M059J (cell line): ENCODE measurements around the gene GOLIM4. TPM values are rescaled to one million over a fixed set of nuclear protein-coding genes. Genes with fewer than 3 reads are reported as not detected.

Experiments
- DNase-seq: peaks from one replicate; pipeline ENCODE4 v3.0.0-alpha.2; 2012; ENCODE audit warnings: low read depth
- total RNA-seq: library from RNA; depleted of rRNA; stranded (reverse); fragments of >200 nt; shearing (Covaris generic); gene quantifications from 2 replicates; pipeline ENCODE4 v1.2.3, GENCODE V29; 2014

Gene GOLIM4
- total RNA-seq, 1 experiment from 2014 or later = 47.4 TPM

GRCh38 chr3:167998253-167998652 lies 97.5 kb downstream of the GOLIM4 start:
- no peak for DNase-seq

DNA sequence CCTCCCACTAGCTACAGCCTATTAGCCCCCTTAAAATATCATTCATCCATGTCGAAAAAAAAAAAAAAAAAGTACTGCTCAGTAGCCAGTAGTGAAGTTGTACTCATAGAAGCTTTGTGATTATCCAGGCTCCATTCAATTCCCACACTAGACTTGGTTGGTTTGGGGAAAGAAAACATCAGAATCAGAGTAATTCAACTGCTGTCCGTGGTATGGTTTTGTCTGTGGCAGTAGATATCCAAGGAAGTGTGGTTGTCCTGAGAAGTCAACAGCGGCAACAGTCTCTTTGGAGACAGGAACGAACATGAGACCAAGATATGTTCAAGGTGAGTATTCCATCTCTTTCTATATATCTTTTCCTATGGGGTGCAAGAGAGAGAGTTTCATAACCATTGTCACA lies 99.2 kb downstream of the GOLIM4 start:
- no peak for DNase-seq

GRCh38 chr3:167992381-167992780 lies 103.3 kb downstream of the GOLIM4 start:
- DNase-seq = no peak

GRCh38 chr3:167991213-167991612 lies 104.5 kb downstream of the GOLIM4 start:
- no peak for DNase-seq

DNA sequence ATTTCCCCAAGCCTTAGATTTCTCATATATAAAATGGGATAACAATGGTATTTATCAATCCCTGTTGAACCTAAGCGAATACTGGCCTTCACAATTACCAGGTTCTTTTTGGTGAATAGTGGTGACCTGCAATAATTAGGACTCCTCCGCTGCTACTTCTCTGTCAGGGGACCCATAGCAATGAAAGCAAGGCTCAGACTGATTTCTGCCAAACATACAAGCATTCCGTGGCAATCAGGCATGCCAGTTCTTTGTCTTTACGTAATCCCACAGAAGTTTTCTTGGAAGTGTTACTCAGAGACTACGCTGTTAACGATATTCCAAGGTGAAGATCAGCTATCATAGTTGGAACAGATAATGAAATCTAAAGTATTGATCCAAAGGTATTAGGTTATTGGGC lies 105.7 kb downstream of the GOLIM4 start:
- no peak for DNase-seq

GRCh38 chr3:167989066-167989465 lies 106.7 kb downstream of the GOLIM4 start:
- DNase-seq = no peak

DNA sequence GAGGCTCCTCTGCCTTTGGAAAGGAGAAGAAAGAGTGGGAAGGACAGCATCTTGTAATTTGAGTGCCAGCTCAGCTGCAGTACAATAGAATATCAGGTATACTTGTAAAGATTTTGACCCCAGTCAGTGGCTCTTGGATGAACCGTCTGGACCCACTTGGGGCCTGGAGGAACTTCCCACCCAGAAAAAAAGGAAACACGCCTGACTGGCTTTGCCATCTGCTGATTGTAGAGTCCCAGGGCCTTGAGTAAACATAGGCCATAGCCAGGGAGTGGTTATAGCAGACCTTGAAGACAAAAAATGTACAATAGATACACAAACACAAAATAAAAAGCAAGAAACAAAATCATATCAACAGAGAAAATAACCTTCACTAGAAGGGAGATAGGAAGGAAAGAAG lies 112.1 kb downstream of the GOLIM4 start:
- no peak for DNase-seq

DNA sequence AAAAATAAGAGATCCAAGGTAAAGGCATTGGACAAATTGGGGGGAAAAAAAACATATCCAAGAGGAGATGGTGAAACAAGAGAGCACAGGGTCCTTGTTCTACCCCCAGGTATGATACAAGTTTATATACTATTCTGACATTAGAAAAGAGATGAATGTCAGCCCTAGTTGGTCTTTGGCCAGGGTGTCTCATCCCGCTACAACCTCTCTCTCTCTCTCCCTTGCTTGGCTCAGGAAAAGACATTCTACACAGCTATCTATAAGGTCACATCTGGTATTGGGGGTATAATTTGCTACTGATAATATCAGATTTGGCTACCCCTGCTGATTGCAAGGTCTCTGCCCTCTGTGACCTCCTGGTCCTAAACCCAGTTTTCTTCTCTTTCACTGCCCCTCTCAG lies 117.2 kb downstream of the GOLIM4 start:
- no peak for DNase-seq

DNA sequence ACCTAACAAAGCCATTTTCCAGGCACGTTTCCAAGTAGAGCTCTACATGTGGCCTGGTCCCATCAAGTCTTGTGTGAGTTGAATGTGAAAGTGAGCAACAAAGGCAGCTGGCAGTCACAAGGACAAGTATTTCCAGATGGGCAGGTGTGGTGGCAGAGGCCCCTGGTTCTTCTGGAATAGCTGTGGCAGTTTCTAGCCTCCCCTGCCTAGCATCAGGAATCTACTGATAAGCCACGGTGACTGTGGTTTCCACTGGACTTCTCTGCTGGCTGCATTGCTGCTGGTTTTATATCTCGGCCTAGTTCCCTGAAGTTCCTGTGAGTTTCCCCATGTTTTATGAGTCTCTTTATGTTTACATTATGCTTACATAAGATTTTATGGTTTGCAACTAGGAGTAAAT lies 117.7 kb downstream of the GOLIM4 start:
- peak; percentile 18 for DNase-seq

- no peak for DNase-seq
Observed at GRCh38 chr3:167976516-167977361, 119.0 kb downstream of the GOLIM4 start.

GRCh38 chr3:167973901-167974300 lies 121.8 kb downstream of the GOLIM4 start:
- DNase-seq = no peak

- no peak for DNase-seq
Observed at GRCh38 chr3:167973046-167973445, 122.7 kb downstream of the GOLIM4 start.

DNA sequence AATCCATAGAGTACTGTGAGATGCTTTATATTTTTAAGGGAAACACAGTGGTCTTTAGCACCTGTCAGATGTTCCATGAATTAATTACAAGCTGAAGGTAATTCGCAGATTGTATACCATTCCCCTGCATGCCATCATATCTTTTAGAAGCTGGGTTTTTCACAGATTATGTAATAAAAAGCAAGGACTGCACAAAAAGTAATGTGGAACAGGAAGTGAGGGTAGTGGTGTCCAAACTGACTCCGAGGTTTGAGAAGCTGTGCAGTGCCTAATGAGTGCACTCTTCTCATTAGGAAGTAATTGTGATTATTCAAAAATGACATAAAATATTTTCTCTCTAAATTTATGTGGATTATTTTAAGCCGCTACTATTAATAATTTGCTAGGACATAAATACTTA lies 123.2 kb downstream of the GOLIM4 start:
- DNase-seq = no peak

DNA sequence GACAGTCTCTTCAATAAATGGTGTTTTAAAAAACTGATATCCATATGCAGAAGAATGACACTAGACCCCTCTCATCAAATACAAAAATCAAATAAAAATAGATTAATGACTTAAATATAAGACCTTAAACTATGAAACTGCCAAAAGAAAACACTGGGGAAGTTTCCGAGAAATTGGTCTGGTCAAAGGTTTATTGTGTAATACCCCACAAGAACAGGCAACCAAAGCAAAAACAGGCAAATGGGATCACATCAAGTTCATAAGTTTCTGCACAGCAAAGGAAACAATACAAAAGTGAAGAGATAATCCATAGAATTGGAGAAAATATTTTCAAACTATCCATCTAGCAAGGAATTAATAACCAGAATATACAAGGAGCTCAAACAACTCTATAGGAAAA lies 126.2 kb downstream of the GOLIM4 start:
- no peak for DNase-seq

GRCh38 chr3:167967257-167968036 lies 128.3 kb downstream of the GOLIM4 start:
- no peak for DNase-seq
